ENCODE measurements around the gene PRSS33. TPM values are rescaled to one million over a fixed set of nuclear protein-coding genes. Genes with fewer than 3 reads are reported as not detected.

PRSS33 gene
- total RNA-seq, 1 donor from 2014 or later: 0.39 TPM

DNA sequence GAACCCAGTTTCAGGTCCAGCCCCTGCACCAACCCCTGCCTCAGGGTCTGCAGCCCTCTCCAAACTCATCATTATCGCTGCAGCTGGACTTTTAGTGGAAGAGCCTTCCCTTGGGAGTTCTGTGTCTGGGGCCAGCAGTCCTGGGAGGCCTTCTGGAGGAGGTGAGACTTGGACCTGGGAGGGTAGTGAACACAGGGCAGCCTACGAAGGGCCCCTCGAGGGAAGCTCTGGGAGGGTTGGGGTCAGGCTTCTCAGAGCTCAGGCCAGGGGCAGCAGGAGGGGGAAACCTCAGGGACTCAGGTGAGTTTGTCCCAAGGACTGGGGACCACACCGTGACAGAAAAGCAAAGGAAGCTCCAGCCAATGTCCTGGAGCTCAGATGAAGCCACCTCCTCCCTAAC lies 46.2 kb downstream of the PRSS33 start:
- DNase-seq (ENCODE audit: extremely low spot score, unreplicated experiment): no peak
- H3K27ac Mint-ChIP-seq: no peak overlapping the region
- no peak overlapping the region for H3K4me3 Mint-ChIP-seq
- no peaks in the 10 kb centered on the region for H3K27me3 Mint-ChIP-seq
- no peaks in the 10 kb centered on the region for H3K9me3 Mint-ChIP-seq
- H3K36me3 Mint-ChIP-seq: no peaks in the 10 kb centered on the region
- no peak for TF ChIP-seq CTCF (conservative IDR thresholded peaks at IDR 0.05)
- no peaks in the 10 kb centered on the region for H3K4me1 Mint-ChIP-seq (ENCODE audit: unreplicated experiment)

DNA sequence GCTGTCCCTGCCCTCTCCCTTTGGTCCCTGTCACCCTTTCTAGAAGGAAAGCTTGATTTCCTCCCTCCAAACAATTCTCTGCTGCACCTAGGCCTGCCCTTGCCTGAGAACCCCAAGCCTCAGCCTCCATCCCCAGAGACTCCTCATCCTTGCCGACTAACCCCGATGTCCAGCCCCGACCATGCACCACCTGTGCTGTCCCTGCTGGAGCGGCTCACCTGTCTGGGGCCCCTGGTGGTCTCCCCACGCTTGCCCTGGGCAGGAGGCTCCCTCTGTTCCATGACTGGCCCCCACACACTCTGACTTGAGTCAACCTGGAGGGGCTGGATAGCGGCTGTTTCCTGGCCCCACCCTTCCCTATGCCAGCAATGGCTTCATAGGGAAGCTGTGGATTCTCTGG lies 46.9 kb downstream of the PRSS33 start:
- DNase-seq (ENCODE audit: extremely low spot score, unreplicated experiment): no peak
- Mint-ChIP-seq H3K4me3 (no peak overlapping the region), H3K27me3 (no peaks in the 10 kb centered on the region), H3K36me3 (no peaks in the 10 kb centered on the region), H3K9me3 (no peaks in the 10 kb centered on the region), H3K4me1 (ENCODE audit: unreplicated experiment) (no peaks in the 10 kb centered on the region), H3K27ac (no peak overlapping the region)
- no peak for TF ChIP-seq CTCF (conservative IDR thresholded peaks at IDR 0.05)

GRCh38 chr16:2739625-2740430 lies 47.5 kb downstream of the PRSS33 start:
- Mint-ChIP-seq H3K27ac (no peak overlapping the region), H3K4me3 (no peak overlapping the region), H3K9me3 (no peaks in the 10 kb centered on the region), H3K36me3 (no peaks in the 10 kb centered on the region), H3K4me1 (ENCODE audit: unreplicated experiment) (no peaks in the 10 kb centered on the region), H3K27me3 (no peaks in the 10 kb centered on the region)
- DNase-seq (ENCODE audit: extremely low spot score, unreplicated experiment): no peak
- TF ChIP-seq CTCF (conservative IDR thresholded peaks at IDR 0.05): no peak

DNA sequence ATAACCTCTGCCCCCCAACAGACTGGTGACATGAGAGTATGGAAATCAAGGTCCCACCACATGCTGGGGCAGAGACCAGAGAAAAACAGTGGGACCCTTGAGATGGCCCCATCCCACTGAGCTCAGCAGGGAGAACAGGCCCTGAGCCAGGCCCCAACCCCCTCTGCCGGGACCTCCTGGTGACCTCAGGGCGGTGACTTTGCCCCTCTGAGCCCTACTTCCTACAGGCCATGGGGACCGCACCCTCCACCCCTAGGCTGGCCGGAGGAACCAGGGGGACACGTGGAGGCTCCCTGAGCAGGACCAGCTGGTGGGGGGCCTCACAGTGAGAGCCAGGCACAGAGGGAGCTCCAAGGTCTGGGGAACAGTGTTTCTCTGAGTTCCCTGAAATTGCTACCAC lies 48.7 kb downstream of the PRSS33 start:
- no peak overlapping the region for H3K4me3 Mint-ChIP-seq
- no peak for TF ChIP-seq CTCF (conservative IDR thresholded peaks at IDR 0.05)
- H3K4me1 Mint-ChIP-seq (ENCODE audit: unreplicated experiment): no peaks in the 10 kb centered on the region
- H3K27ac Mint-ChIP-seq: no peak overlapping the region
- H3K9me3 Mint-ChIP-seq: no peaks in the 10 kb centered on the region
- H3K27me3 Mint-ChIP-seq: no peaks in the 10 kb centered on the region
- DNase-seq (ENCODE audit: extremely low spot score, unreplicated experiment): no peak
- H3K36me3 Mint-ChIP-seq: no peaks in the 10 kb centered on the region

DNA sequence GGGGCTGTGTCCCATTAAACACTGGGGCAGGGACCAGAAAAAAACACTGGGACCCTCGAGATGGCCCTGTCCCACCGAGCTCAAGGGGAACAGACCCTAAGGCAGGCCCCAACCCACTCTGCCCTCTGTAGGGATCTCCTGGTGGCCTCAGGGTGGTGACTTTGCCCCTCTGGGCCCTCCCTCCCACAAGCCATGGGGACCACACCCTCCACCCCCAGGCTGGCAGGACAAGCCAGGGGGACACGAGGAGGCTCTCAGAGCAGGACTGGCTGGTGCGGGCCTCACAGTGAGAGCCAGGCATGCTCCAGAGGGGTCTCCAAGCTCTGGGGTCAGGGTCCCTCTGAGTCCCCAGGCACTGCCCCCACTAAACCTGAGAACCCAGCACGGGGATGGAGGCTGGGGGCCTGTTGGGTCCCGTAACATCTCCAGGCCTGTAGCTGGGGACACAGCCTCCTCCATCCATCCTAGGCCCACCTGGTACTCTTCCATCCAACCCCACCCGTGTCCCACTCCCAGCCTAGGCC lies 49.4 kb downstream of the PRSS33 start:
- no peak overlapping the region for H3K27ac Mint-ChIP-seq
- DNase-seq (ENCODE audit: extremely low spot score, unreplicated experiment): no peak
- TF ChIP-seq CTCF (conservative IDR thresholded peaks at IDR 0.05): no peak
- H3K36me3 Mint-ChIP-seq: no peaks in the 10 kb centered on the region
- H3K27me3 Mint-ChIP-seq: no peaks in the 10 kb centered on the region
- no peaks in the 10 kb centered on the region for H3K4me1 Mint-ChIP-seq (ENCODE audit: unreplicated experiment)
- no peak overlapping the region for H3K4me3 Mint-ChIP-seq
- no peaks in the 10 kb centered on the region for H3K9me3 Mint-ChIP-seq

All from type B pancreatic cell (in vitro differentiated cells).